GM19238 (cell line): Measurements from ENCODE around the gene FTO.

ENCODE experiments used
- DNase-seq: peaks from one replicate; pipeline ENCODE4 v3.0.0; 2011; ENCODE audit warnings: low spot score; ENCODE audit not compliant: insufficient read length

The FTO gene

DNA sequence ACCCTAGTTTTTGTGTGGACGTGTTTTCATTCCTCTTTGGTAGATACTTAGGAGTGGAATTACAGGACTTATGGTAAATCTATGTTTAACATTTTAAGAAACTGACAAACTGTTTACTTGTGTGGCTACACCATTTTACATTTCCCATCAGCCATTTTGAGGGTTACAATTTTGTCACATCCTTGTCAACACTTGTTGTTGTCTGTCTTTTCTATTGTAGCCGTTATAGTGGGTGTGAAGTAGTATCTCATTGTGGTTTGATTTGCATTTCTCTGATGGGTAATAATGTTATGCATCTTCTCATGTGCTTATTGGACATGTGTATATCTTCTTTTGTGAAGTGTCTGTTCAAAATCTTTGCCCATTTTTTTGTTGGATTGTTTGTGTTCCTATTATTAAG lies 4.5 kb downstream of the FTO start:
- DNase-seq: no peak

DNA sequence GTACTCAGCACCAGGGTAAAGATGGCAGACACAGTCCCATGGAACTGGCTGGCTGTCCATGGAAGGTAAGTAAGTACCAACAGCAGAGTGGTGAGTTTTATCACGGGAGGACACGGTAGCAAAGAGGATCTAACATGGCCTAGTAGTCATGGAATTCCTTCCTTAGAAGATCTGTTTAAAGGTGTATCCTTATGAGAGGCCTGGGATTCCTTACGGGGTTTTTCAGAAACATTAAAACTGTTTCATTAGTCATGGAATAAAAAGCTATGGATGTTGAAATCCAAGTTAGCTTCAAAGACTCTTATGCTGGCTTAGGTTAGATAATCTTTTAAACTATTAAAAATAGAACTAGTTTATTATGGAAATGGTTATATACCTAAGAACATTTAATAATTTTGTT lies 7.4 kb downstream of the FTO start:
- no peak for DNase-seq

DNA sequence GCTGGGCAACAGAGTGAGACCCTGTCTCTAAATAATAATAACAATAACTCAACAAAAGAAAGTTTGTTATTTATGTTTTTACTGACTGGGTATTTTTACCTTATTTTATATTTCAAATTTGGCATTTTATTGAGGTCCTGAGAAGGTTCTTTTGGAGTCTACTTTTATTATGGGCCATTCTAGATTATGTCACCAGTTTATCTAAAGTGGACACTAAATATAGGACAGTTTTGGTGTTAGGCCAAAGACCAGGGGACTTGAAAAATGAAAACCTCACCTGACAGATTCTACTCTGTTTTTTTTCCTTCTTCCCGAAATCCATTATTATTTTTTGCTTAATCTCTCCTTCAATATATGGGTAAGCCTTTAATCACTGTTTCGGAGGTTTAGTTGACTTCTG lies 8.1 kb downstream of the FTO start:
- DNase-seq: no peak

DNA sequence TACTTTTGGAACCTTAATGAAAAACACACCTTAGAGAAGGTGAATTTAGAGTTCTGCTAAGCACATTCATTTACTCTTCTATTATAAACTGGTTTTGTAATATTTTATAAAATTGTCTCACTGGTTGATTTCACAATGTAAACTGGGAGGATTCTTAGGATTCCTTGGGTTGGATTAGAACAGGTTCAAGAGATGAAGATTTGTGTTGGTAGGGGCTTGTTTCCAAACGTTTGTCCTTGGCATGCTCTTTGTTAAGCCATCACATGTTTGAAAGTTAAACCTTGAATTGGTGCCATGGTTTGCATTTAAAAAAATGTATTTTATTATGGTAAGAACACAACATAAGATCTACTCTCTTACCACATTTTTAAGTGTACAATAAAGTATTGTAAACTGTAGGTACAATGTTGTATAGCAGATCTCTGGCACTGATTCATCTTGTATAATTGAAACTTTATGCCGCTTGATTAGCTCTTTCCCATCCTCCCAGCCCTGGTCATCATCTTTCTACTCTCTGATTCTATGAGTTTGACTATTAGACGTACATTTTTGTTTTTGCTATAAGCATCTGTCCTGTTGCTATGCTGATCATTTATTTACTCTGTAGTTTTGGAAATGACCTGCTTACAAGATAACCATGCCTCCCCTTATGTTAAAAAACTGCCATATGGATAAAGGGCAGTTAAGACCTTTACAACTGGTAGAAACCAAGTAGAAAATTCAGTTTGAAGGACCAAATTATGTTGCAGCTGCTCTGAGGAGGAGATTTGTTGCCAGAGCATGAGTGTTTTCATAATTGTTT lies 9.6 kb downstream of the FTO start:
- no peak for DNase-seq

DNA sequence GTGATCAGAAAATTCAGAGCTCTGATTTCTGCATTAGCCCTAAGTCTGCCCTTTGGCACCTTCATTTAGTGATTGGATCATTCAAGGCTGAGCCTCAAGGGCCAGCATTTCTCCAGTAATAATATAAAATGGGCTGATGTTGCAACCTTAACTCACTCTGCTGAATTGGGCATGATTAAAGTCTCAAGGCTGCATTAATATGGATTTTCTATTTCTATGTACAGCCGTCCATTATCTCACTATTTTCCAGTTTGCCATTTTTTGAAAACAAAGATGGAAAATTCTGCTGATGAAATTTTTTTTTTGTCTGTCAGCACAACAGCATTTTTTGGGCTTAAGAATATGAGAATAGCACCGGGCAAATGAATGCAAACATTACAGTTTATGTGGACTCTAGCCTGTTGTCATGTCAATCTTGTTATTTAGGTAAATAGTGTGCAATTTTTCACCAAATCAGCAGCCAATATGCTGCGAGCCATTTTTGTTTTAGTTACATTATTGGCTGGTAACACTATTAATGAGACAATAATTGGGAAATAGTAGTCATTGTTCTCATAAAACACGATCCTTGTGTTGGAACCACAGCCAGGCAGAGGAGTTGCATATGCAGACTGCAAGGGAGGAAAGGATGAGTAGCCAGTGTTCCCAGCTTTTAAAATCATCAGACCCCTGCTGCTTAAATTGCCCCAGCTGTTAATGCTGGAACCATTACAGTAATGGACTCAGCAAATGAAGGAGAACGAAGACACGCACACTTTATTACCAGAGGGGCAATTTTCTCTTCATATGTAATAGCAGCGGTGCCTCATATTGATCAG lies 10.5 kb downstream of the FTO start:
- DNase-seq: no peak

DNA sequence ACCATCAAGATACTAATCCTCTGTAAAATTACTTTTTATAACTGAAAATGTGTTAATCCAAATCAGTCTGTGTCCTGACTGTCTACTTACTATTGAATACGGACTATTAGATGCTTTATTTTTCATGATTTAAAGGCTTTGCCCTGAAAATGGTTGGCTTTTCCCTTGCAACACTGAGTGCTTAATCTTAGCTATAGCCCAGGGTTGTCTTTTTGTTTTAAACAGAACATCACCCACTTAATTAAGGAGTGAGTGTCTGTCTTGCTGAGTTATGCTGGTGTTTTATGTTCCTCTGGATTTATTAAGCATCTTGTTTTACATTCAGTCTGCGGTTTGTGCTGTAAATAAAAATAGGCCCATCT lies 11.0 kb downstream of the FTO start:
- DNase-seq: no peak

DNA sequence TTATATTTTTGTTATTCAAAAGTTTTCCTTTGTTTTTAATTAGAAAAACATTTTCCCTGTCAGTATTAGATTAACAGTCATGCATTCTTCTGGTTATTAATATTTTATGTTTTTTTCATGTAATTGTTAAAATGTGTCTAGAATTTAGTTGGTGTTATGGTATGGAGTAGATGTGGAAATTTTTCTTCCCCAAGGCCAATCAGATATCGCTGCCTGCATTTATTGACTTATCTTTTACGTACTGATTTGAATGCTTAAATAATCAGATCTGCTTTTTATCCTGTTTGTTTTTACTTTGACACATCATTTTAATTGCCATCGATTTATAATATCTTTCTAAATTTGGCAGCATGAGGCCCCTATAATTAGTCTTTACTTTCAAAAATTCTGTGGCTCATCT lies 13.6 kb downstream of the FTO start:
- no peak for DNase-seq

DNA sequence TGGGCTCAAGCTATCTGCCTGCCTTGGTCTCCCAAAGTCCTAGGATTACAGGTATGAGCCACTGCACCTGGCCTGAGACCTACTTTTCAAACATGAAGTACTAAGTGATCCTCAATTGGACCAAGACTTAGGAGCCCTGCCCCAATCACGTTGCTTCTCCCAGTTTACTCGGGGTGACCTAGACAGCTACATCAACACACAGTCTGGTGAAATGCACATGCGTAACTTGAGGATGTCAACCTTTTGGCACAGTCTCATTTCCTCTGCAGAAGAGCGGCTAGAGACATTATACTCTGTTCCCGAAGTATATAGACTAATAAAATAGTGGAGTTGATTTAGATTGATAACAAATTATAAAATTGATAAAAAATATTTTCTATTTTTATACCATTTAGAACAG lies 17.1 kb downstream of the FTO start:
- no peak for DNase-seq

DNA sequence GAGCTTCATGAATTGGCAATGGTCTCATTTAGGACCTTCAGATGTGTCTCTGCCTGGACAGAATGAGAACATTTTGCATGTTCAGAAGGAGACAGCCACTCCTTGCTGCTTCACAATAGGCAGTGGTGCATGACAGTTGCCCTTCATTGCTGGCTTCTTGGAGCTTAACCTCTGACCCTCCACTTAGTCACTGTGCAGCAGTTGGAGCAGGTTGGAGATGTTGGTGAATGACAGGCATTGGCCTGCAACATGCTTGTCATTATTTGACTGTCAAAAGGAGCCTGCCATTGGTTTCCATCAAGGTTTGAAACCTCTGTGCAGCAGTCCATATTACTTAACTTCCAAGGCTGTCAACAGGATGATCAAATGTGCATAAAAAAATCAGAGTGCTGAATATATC lies 22.7 kb downstream of the FTO start:
- no peak for DNase-seq

DNA sequence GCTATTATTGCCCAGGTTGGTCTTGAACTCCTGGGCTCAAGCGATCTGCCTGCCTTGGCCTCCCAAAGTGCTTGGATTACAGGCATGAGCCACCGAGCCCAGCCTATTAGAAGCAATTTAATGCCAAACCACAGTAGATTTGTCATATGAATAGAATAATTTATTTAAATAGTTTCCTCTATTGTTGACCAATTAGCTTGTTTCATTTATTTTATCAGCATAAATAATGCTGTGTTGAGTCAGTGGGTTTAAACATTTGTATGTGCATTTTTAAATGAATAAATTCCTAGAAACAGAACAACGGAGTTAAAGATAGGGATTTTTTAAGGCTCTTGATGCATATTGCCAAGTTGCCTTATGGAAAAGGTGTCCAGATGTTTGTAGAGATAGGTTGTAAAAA lies 26.7 kb downstream of the FTO start:
- DNase-seq: no peak

DNA sequence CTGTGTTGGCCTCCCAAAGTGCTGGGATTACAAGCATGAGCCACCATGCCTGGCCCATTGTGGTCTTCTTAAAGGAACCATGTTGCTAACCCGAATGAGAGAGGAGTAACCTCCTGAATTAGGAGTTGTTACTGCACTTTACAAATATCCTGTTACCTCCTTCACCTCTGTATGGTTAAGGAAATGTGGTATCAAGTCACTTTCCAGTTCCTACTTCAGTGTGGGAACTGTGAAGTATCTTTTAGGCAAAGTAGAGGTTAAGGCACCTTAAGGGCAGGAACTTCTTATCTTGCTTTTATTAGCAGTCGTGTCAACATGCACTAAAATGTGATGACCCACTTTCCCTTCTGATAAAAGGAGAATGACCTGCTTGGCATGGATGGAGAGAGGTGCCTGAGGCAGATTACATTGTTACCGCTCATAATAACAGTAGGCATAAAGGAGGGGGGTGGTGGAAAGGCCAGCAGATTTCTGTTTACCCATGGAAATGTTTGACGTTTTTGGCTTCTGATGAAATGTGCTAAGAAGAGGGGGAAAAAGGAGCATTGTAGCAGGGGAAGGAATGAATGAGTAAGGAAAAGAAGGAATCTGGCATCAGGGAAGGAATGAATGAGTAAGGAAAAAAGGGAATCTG lies 28.5 kb downstream of the FTO start:
- no peak for DNase-seq

DNA sequence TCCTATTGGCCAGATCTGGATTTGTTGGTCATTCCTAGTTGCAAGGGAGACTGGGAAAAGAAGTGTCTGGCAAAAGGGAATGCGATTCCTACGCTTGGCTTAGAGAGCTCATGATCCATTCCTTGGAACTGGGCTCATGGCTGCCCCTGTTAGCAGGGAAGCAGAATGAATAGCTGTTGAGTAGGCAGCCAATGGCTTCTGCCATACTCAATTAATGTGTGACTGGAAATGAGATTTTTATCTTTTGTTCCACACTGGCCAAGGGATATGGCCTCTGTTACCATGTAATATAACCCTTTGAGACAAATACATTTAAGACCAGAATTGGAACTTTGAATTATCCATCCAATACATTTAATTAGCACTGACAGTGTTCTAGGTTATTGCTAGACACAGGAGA lies 31.0 kb downstream of the FTO start:
- no peak for DNase-seq

DNA sequence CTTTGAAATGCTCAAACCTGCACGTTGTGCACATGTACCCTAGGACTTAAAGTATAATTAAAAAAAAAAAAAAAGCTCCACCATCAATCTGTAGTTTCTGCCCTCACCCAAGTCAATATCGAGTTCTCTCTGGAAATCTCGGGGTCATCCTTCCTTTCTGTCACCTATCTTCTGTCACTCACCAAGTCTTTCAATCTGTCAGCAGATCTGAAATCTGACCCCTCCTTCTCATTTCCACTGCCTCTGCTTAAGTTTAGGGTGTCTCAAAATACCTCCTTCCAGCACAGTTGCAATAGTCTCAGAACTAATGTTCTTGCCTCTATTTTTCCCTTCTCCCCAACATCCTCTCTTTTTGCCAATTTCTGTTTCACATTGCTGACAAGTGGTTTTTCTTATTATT lies 32.3 kb downstream of the FTO start:
- no peak for DNase-seq

DNA sequence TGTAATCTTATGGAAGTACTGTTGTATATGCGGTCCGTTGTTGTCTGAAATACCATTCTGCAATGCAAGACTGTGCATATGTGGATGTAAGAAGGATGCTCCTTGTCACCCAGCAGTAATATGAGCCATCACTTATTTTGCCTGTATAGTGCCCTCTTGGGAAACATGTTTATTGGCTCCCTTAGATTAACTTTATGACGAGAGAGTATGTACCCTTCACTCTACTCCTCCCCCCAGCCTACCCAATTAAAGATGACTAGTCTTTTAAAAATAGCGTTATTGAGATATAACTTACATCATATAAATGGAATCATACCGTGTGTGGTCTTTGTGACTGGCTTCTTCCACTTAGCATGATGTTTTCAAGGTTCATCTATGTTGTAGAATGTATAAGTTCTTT lies 33.6 kb downstream of the FTO start:
- DNase-seq: no peak

DNA sequence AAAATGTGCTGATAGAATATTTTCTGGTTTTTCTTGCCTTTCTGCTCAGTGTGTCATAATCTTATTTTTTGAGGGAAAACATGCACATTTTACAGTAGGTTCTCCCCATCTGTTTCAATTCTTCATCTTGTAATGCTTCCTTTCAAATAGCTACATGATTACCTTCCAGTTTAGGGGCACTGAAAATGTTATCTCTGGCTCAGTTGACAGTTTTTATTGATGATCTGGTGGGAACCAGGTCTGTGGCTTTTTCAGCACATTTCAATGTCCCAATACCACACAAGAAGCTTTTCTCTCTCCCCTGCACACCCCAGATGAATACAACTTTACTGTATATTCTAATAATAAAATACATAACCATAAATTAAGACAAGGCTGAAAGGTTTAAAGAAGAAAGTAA lies 36.5 kb downstream of the FTO start:
- DNase-seq: no peak

DNA sequence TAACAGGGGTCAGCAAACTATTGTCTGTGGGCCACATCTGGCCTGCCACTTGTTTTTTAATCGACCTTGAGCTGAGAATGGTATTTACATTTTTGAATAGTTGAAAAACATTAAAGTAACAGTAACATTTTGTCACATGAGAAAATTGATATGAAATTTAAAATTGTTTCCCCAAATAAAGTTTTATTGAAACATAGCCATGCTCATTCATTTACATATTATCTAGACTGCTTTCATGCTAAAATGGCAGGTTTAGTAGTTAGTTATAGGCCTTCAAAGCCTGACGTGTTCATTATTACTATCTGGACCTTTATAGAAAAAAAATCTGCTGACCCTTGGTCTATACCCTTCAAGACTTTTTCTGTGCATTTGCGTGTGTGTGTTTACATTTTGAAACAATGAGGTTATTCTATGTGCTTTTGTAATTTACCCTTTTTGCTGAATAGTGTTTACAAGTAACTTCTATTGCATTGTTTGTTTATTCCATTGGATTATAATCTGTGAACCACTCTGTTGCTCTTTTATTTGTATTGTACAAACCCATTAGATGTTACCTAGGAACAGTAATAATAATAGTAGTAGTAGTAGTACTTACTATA lies 37.1 kb downstream of the FTO start:
- no peak for DNase-seq

DNA sequence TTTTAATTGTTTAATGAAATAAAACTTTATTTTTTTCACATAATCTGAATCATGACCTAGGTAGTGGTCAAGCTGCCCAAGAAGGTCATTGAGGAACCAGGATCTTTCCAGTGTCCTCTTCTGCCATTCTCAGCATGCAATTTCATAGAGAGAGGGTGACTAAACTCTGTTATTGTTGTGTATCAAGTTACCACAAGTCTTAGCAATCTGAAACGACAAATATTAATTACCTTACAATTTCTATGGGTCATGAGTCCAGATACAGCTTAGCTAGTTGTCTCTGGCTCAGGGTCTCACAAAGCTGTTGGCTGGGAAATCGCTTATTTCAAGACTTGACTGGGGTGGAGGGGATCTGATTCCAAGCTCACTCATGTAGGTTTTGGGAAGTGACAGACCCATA lies 37.6 kb downstream of the FTO start:
- DNase-seq: no peak

DNA sequence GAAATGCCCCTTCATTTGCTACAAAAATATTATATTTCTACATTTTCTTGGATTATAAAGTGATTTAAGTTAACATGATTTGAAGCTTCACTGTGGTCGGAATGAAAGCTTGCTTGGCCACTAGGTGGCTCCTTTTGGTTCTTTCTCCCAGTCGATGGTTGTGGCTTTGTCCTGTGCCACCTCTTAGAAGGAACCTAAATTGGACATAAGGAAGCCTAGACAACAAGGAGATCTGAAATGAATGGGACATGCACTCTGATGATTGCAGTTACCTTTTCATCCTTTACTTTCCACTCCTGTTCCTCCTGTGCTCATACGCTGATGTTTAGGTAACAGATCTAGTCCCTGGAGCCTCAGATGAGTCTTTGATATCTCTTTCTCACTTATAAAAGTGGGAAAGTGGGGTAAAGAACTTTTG lies 39.2 kb downstream of the FTO start:
- DNase-seq: no peak

DNA sequence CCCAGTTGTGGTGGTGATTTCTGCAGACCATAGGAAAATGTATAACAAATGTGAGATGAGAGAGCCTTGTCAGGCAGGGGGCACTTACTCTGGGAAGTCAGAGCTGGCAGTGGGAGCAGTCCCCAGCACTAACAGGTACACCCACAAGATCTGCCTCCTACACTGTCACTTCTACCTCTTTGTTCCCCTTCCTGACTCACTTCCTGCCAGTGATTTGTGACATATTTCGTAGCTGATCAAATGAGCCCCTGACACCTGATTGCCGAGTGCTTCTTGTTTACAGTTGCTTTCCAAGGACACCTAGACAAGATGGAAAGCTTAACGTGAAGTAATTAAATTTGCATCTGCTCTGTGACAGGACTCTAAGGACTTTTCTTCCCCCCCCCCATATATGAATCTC lies 40.5 kb downstream of the FTO start:
- no peak for DNase-seq

DNA sequence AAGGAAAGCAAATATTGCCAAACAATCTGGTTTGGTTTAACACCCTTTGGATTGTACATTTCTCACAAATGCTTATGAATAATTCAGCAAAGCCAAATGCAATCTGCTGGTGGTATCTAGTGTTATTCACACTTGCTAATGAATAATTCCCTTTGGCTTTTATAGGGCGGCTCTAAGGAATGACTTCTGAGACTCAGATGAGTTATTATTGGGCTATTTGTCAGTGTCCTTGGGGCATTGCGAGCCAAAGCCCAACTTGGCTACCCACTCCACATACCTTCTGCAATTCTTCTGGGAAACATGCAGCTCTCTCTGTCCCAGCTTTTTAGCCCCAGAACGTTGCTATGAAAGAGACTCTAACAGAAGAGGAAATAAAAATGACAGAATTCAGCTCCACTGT lies 41.1 kb downstream of the FTO start:
- DNase-seq: no peak

DNA sequence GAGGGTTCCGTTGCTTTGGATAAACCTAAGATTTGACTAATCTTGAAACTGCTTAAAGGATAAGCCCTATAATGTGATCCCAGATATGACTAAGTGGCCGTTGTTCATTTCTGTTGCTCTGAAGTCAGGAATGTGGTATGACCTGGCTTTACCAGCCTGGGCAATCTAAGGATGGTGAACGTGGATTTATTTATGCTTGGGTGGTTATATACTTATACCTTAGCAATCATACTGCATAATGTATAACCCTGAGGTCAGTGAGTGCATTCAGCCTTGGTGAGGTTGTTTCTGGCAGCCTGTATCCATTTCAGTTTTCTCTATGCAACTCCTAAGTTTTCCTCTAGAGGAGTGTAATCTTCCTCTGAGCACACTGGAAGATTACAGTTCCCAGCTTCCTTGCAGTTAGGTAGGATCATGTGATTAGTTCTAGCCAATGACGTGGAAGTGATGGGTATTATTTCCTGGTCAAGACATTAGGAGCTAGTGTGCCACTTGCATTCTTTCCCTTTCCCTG lies 41.9 kb downstream of the FTO start:
- no peak for DNase-seq

DNA sequence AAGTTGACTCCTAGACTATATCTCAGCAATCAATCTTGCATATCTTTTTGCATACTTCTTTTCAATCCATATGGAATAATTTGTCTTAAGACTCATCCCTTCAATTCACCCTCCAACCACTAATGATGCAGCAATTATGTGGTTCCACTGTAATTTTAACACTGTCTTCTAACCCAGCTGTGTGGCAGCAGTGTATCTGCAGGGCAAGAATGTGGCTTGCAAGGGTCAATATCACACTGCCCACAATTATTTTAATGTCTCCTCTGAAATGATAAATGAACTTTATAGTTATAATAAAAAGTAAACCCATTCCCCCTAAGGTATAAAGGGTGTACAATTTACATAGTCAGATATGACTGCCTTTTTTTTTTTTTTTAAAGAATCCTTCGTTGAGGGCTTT lies 48.6 kb downstream of the FTO start:
- DNase-seq: no peak
